Colon (tissue), 2 donors: ENCODE measurements around the gene ZNRF2.
"Not testable (repeated sequence)": the region's sequence is repeated elsewhere in the genome, so short reads cannot be mapped to it uniquely, and the experiment has no call there.

Experiments used
- FAIRE-seq: peaks from 2 replicates; lab custom pipeline; 2012; peaks lifted over from hg19 to GRCh38; lab: Jason Lieb, UNC
- donor health status: control.
- donor health status: control.

Gene ZNRF2

DNA sequence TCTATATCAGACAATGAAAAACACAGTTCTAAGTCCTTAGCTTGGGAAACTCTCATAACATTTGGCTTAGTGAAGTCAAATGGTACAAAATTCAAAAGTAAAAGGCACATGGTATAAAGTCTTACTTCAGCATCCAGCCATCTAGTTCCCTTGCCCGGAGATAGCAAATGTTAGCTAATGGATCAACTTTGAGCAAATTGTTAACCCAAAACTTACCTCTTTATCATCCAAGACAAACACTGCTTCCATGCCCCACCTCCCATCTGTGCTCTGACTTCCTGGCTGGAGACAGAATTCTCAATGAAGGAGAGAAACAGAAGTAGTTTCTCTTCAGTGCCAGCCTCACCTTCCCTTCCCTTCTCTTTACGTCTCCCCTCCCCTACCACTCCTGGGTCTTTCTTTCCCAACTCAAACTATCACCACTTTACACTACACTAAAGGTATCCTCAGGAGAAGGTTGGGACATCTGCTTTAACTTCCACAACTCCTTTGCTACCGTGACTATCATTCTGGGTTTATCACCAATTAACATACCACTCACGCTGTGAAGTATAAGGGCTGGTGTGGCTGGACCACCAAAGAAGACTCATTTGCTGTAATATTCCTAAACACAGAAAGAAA lies 21.2 kb upstream of the ZNRF2 start:
- FAIRE-seq = no peak

DNA sequence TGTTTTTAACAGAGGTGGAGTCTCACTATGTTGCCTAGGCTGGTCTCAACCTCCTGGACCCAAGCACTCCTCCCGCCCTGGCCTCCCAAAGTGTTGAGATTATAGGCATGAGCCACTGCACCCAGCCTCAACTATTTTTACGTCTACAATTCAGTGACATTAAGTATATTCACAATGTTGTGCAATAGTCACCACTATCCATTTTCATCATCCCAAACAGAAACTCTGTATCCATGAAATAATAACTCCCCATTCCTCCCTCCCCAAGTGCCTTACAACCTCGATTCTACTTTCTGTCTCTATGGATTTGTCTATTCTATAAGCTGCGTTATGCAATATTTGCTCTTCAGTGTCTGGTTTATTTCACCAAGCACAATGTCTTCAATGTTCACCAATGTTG lies 20.3 kb upstream of the ZNRF2 start:
- FAIRE-seq = no peak

DNA sequence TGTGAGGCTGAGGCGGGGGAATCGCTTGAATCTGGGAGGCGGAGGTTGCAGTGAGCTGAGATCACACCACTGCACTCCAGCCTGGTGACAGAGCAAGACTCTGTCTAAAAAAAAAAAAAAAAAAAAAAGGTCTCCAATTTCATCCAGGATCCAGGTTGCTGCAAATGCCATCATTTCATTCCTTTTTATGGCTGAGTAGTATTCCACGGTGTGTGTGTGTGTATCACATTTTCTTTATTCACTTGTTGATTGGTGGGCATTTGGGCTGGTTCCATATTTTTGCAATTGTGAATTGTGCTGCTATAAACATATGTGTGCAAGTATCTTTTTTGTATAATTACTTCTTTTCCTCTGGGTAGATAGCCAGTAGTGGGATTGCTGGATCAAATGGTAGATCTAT lies 19.2 kb upstream of the ZNRF2 start:
- FAIRE-seq = not testable (repeated sequence)

DNA sequence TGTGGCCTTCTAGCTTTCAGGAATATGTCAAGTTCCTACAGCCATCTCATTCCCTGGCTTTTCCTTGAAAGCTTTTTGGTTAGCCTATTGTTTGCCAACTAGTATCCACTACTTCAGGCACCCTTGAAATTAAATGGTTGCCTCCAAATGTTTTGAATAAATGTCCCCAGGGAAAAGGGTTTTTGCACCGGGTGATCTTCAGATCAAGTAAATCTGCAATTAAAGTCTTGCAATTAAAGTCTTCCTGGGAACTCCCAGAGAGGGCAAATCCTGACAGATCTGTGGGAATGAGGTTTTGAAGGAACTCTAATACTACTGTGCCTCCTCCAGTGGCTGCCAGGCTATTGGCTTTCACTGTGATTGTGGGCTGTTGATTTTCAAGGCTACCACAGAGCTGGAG lies 17.7 kb upstream of the ZNRF2 start:
- no peak for FAIRE-seq

DNA sequence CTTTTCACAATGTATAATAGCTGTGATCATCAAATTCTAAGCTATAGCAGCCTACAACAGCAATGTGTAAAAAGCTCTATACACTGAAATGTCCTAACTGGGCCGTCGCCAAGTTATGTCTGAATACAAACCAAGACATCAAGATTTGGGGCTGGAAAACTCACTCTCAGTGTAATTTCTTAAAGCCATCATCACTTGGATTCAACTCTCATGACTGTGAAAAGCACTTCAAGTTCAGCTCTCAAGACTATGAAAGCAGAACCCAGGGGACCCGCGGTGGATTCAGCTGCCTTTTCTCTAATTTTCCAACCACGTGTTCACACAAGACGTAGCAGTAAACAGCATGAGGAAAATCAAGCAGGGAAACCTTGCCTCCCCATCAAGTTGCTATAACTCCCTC lies 15.8 kb upstream of the ZNRF2 start:
- FAIRE-seq = no peak

DNA sequence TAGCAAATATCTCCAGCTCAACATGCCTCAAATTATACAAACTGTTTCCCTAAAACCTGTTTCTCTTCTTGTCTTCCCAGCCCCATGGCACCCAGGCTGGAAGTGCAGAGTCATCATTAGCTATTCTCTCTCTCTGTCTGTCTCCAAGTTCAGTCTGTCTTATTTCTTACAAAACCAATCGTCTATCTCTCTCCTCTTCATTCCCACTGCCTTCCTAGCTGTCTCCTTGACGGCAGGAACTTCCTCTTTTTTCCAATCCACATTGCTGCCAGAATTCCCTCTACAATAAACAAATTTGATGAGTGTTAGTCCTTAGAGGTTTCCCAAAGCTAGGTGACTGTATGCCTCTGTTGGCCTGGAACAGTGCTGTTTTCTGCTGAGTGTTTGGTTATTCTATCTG lies 14.9 kb upstream of the ZNRF2 start:
- FAIRE-seq = no peak

DNA sequence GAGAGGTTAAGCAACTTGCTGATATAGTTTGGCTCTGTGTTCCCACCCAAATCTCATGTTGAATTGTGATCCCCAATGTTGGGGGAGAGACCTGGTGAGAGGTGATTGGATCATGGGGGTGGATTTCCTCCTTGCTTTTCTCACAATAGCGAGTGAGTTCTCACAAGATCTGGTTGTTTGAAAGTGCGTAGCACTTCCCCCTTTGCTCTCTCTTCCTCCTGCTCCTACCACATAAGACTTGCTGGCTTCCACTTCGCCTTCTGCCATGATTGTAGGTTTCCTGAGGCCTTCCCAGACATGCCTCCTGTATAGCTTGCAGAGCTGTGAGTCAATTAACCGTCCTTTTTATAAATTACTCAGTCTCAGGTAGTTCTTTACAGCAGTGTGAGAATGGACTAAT lies 13.5 kb upstream of the ZNRF2 start:
- FAIRE-seq = no peak

DNA sequence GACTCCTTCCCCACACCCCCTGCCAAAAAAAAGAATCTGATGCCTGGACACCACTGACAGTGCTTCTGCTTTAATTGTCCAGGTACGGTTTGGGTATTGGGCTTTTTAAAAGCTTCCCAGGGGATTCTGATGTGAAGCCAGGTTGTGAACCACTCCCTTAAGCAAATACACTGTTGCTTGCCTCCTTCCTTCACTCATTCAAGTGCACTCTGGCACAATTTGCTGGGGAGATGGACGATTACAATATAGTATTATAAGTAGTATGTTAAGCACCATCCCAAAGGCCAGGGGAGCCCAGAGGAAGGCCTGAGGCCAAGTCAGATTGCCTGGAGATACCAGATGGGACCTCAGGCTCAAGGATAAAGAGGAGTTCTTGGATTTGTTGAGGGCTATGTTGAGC lies 12.3 kb upstream of the ZNRF2 start:
- no peak for FAIRE-seq

DNA sequence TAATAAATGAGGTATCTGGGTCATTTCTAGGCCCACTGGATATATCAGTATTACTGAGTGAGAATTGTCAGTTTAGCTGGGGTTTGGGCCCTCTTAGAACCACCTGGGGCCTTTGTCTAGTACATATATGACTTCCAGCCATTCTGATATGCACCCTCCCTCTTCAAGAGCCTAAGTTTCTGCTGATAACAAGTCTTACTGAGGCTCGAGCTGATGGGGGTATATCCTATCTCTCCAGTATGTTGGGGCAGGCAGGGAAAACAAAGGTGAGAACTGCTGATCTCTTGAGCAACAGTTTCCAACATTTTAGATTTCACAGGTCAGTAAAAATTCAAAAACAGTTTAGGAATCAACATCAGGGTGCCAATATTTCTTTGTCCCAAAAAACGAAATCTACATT lies 10.8 kb upstream of the ZNRF2 start:
- no peak for FAIRE-seq

DNA sequence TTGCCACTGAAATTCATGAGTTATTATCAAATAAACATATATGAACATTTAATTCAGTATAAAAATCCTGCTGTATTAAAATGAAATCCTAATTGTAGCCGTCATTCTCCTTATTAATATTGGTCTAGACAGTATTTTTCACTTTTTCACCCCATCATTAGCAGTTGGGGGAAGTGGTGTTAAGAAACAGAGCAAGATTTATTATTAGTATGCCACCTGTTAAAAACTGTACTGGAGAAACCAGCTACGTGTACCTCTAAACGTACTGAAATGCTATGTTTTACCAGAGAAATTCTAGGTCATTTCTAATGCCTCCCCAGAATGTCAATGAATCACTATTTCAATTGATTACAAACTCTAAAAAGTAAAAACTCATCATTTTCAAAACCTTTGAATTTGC lies 9.8 kb upstream of the ZNRF2 start:
- FAIRE-seq = no peak

DNA sequence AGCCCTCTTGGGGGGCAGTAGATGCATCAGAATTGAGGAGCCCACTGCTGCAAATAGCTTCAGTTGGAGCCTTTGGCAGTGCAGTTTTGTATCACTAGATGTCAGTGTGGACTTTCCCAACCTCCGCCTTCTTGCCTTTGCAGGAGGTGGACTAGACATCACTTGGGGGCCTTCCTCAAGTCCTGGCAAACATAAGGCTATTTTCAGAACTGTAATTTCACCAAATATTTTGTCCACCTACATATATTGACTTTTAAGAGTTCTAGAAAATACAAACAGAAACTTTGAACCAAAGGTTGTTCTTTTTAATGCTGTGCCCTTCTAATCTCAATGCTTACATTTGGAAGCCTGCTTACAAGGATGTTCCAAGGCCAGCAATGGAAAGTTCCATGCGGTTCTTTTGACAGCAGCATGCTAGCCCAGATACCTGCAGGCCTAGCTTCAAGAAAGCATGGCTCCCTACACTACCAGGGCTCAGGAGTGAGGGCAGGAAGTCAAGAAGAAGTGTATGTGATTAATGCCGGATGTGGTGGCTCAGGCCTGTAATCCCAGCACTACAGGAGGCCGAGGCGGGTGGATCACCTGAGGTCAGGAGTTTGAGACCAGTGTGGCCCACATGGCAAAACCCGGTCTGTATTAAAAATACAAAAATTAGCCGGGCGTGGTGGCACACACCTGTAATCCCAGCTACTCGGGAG lies 8.0 kb upstream of the ZNRF2 start:
- no peak for FAIRE-seq

DNA sequence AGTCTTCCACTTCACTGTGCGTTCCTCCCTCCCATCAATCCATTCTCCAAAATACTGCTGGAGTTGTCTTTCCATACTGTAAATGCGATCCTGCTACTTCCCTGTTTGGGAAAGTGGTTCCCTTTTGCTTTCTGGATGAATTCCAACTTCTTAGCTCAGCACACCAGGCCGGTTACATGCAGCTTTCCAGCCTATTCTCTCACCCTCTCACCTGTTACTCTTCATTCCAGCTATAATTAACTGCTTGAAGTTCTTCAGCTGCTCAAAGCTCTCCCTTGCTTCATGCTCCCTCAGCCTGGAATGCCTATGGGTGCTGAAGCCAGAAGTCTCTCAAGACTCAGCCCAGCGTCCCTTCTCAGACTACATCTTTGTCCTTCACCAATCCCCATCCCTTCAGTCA lies 6.0 kb upstream of the ZNRF2 start:
- FAIRE-seq = no peak

DNA sequence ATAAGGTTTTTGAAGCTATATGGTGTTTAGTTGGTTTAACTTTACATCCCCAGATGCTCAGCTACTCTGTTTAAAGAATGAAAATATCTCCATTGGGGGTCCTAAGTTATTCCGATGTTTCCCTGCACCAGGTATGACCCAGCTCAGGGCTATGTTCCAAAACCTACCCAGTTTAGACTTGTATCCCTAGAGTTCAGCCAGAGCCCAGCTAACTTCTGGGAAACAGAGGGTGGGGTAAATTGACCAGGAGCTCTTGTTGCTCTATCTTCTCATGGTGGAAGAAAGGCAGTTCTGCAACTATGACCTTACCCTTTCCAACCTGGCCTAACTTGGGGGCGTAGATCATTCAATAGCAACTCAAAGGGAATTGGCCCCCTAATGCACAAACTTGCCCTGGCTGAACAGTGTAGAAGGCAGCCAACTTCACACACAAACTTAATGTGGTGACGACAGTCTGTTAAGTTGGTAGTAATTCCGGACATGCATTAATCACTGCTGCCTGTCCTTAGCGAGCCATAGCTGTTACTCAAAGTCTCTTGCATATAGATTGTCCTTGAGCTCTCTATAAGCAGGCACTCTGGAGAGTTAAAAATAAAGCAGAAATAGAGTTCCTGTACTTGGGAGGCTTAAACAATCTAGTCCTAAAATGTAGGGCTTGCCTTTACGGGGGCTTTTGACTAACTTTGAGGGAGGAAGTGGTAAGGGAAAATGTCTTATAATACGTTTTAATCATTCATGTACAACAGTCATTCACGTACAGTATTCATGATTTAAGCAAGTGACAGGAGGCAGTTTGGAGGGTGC lies 5.3 kb upstream of the ZNRF2 start:
- no peak for FAIRE-seq

DNA sequence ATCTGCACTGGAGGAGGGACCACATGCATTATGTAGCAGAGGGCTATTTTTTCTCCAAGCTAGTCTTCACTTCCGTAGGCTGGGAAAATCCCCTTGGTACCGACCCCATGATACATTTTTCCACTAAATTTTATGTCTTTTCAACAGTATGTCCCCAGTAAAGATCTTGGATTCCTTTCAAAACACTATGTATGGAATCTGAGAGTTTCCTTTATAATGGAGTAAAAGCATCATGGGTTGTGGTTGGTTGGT lies 4.8 kb upstream of the ZNRF2 start:
- FAIRE-seq = no peak

DNA sequence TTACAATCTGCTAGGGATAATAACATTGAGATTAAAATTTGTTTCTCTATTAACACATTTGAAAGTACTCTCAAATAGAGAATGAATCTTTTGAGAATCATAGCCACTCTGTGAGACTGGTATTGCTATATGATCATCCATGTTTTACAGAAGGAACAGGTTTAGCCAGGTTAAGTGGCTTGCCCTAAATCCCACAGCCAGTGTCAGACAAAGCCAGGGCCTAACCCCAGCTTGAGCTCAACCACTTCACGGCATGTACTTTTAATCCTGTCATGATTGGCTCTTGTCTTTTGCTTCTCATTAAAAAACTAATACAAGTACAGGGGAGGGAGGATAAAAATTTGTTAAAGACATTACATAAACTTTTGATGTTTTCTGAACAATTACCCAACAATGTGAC lies 3.8 kb upstream of the ZNRF2 start:
- no peak for FAIRE-seq

DNA sequence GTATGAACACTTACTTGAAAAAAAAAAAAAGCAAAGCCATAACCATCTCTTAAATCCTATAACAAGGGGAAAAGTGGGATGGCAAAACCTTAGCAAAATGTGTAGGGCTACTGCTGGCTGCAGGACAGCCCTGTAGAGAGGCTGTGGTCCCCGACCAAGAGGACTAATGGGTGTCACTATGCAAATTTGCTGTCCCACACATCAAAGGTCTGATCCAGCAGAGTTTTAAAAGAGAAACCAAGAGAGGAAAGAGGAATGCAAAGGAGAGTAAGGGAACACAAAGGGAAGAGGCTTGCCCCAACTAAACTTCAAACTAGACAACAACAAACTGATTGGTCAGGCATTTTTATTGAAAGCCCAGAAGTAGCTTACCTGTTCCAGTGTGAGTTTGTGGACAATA lies 3.1 kb upstream of the ZNRF2 start:
- no peak for FAIRE-seq

DNA sequence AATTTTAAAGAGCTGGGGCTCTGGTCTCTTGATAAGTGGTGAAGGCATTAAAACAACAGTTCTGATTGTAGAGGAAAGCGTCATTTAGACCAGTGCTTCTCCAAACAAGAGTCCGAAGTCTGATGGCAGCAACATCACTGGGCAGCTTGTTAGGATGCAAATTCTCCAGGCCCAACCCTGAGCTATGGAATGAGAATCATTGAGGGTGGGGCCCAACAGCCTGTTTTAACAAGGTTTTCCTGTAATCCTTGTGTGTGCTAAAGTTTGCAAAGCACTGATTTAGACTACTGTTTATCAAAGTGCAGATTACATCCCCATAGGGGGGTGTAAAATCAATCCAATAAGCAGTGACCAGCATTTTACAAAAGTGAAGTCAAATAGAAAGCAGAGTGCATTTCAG lies 2.6 kb upstream of the ZNRF2 start:
- no peak for FAIRE-seq

DNA sequence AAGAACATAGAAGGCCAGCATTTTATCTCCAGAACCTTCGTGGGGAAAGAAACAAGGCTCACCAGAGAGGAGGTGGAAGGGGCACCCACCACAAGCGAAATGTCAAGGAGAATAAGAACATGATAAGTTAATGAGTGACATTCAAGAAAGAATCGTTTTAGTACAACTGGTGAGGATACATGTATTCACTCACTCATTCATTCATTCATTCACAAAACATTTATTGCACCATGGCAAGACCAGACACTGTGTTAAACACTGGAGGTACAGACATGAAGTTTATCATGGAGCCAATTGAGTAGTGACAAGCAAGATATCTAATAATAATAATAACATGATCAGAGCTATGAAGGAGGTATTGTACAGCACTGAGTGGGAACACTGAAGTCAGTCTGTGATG lies 1.7 kb upstream of the ZNRF2 start:
- no peak for FAIRE-seq

DNA sequence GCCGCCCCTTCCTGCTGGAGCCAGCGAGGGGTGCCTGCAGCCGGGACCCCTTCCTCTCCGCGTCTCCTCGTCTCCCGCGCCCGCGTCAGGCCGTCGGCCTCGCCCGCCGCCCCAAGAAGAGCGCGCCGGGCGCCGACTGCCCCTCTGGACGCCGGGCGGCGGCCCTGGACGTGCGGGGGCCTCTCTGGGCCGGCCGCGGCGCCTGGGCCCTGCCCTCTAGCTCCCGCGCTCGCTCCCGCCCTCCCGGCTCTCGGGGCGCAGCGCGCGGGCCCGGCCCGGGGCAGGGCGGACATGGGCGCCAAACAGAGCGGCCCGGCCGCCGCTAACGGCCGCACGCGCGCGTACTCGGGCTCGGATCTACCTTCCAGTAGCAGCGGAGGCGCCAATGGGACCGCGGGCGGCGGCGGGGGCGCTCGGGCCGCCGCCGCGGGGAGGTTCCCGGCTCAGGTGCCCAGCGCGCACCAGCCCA lies 704 bp downstream of the ZNRF2 start:
- FAIRE-seq = no peak

DNA sequence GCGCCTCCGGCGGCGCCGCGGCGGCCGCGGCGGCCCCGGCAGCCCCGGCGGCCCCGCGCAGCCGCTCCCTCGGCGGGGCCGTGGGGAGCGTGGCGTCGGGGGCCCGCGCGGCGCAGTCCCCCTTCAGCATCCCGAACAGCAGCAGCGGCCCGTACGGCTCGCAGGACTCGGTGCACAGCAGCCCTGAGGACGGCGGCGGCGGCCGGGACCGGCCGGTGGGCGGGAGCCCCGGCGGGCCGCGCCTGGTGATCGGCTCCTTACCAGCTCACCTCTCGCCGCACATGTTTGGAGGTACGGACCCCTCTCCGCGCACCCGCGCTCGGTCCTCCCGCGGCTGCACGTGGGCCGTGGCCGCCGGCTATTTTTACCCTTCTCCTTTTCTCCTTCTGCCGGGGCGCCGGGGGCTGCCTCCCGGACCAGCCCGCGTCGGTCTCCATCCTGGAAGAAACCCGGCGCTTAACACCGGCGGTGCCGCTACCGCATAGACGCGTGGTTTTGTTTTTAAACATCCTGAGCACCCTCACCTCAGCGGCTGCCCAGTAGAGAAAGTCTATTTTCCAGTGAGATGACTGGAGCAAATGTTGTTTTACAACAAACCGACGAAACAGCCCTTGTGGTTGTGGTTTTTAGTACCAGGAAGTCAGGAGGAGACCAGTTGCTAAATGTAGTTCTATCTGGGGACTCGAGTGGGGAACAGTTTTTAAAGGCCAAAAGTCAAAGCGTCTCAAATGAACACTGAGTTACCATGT lies 1.3 kb downstream of the ZNRF2 start:
- no peak for FAIRE-seq

DNA sequence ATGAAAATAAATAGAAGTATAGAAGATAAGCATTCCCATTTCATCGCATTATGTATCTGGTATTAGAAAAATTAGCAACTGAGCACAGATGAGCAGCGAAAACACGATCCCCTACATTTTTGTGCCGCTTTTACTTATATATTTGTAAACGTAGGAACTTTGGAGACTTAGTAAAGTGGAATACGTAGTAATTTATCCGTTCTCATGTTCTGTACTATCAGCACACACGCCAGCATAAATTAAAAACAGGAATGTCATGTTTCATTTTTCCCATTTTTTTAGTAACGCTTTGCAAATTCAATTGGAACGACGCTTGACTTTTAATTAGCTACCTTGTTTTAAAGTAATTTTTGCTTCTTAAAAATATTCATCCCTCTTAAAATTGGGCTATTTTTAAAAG lies 2.4 kb downstream of the ZNRF2 start:
- no peak for FAIRE-seq

DNA sequence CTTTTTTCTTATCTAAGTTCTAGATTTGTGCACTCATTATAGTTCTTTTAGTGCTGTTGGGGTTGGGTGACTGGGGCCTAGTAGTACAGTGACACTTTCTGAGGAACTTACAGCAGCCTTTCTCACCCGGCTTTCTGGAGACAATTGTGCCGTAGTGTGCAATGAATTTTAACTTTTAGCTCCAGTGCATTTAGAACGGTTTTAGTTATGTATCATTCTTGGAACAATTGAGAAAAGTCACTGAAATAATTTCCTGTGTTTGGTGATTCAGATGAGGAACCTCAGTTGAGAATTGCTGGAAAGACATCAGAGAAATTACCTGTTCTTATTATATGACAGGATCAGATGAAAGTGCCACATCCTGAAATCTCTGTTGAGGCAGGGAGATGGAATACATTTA lies 3.2 kb downstream of the ZNRF2 start:
- not testable (repeated sequence) for FAIRE-seq

DNA sequence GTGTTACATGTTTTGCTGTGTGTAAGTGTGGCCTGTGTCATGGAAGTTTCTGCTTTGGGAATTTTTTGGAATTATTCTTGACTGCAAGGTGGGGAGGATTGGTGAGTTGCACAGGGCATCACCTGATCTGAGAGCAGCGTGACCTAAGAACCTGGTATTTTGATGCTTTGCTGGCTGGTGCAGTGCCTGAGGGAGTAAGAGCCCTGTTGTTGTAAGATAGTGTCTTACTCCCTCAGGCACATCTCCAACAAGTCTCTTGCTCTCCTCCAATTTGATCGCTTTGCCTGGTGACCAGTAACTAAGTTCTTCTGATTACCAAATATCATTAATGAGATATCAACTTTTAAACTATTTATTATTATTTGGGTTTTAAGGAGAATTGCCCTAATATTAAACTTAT lies 5.2 kb downstream of the ZNRF2 start:
- not testable (repeated sequence) for FAIRE-seq
